GM12892 (cell line): ENCODE measurements around the gene IL37.

Experiments used
- POLR2A ChIP-seq: IDR thresholded peaks from 2 replicates; pipeline ENCODE4 v1.6.1; 2011; ENCODE audit warnings: low read depth, low read length, control low read depth
- POLR2AphosphoS5 ChIP-seq: IDR thresholded peaks from 2 replicates; pipeline ENCODE4 v1.6.1; 2011; ENCODE audit warnings: low read depth, low read length, control low read depth

DNA sequence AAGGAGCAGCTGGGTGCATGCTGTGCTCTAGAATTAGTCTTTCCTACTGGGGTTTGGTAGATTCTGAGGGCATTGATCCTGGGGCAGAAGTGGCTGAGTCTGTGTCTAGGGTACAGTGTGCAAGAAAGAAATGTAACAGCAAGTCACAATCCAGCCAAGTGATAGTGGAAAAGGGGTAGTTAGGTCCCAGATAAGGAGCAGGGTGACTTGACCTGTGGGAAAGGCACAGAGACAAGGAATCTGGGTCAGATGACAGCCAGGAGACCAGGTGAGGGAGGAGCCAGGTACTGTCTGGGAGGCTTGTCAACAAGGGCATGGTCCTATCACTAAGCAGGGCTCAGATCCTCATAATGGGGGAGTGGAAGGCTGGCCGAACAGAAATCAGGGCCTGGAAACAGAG, 8.1 kb downstream of the IL37 start:
- TF ChIP-seq POLR2AphosphoS5 (no peak), POLR2A (no peak)
